Measurements from ENCODE around the gene TRAF2. TPM values are rescaled to one million over a fixed set of nuclear protein-coding genes. Genes with fewer than 3 reads are reported as not detected.

TRAF2 gene
- total RNA-seq, 1 donor from 2014 or later = 7.8 TPM

DNA sequence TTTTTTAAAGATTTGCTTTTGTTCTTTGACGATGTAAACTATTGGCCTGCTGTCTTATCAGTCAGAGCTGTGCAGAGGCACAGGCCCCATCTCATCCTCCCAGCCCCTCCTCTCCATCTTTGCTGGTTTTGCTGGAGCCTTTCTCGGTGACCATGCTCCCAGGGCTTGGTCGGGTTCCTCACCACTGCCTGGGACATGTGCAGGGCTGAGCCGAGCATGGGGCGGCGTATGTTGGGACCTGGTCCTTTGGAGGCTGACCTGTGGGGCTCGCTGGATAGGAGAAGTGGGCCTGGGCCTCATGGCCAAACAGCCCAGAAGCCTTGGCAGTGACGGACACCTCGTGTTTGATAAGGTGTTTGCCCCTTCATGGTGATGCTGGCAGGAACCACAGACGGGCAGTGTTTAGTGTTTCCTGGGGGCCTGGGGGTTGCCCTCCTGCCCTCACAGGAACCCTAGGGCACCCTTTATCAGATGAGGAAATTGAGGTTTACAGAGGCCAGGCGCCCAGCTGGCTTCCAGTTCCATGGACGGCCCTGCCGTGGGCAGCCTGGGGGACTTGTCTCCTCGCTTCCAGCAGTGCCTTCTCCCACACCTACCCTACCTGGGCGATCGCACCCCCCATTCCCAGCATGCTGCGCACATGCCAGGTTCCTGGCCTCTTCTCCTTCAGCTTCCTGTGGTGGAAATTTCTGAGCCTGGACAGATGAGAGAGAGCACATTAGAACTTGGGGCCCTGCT, 27.6 kb downstream of the TRAF2 start:
- DNase-seq = no peak

DNA sequence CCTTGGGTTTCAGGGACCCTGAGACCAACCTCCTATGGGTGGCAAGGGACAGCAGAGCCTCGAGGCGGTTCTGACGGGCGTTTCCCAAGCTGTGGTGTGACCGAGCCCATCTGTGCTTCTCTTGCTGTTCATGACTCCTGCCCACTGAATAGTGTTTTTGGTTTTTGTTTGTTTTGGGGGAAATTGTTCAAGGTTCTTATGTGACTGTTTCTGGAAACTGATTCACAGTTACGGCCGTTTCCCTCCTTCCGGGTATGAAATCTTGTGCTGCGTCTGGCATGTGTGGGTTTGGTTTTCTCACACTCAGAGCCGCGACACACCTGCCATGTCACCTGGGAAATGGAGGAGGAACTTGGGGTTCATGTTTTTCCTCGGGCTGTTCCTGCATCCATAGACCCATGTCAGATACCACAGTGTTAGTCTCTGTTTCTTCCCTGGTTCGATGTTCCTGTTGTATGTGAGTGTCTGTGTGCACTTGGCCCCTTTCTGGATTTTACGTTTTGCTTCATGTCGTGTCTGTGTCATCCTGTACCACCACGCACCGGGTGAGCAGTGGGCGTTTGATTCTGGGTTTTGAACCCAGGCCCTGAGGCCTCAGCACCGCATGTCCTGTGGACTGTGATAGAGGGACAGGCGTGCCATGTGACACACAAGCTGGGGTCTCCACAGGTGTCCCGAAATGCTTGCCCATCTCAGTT, 29.5 kb downstream of the TRAF2 start:
- DNase-seq = no peak

DNA sequence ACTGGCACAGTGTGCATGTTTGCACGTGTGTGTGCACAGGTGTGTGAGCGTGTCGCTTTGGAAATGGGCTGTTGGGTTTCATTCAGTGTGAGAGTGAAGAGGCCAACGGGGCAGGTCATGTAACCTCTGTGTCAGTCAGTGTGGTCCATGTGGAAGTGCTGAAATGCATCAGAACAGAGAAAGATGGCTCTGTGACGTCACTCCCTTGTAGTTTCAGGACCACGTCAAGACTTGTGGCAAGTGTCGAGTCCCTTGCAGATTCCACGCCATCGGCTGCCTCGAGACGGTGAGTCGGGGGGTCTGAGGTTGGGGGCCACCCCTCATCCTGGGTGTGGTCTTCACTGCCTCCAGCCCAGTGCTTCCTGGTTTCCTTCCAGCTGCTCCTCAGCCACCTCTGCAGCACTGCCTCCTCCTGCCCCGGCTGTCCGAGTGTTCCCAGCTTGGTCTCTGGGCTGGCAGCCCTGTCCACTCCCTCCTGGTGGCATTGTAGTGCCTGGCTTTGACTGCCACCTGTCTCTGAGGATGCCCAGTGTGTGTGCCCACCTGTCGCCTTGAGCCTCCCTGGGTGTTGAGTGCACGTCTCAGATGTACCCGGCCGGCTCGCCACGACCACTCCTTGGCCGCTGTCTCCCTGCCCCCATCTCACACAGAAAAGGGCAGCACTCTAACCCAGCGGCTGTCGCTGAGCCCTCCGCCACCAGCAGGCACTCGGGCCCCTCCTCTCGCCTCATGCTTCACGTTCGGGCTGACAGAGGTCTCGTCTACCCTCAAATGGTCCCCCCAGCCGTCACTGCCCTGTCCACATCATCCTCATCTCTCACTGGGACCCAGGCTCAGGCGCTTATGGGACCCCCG, 30.2 kb downstream of the TRAF2 start:
- DNase-seq = no peak

DNA sequence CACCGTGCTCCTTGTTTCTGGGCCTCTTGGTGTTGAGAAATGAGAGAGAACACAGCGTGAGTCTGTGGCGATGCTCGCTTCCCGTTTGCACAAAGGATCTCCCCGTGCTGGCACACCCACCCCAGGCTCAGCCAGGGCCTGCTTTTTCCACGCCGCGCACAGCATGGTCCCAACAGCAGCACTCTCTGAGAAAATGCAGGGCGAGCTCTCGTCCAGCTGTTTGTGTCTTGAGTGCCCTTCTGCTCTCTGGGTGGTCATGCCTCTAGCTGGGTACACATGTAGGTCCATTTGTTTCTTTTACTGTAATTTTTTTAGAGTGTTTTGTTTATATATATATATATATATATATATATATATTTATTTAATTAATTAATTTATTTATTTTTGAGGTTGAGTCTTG, 31.6 kb downstream of the TRAF2 start:
- DNase-seq = no peak

DNA sequence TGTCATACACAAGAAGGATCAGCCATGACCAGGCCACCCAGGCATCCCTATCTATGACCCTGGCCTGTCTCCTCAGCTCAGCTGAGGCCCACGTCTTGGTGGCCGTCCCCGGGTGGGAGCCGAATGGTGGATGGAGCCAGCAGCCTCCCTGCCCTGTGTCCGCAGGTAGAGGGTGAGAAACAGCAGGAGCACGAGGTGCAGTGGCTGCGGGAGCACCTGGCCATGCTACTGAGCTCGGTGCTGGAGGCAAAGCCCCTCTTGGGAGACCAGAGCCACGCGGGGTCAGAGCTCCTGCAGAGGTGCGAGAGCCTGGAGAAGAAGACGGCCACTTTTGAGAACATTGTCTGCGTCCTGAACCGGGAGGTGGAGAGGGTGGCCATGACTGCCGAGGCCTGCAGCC, 33.8 kb downstream of the TRAF2 start:
- no peak for DNase-seq

DNA sequence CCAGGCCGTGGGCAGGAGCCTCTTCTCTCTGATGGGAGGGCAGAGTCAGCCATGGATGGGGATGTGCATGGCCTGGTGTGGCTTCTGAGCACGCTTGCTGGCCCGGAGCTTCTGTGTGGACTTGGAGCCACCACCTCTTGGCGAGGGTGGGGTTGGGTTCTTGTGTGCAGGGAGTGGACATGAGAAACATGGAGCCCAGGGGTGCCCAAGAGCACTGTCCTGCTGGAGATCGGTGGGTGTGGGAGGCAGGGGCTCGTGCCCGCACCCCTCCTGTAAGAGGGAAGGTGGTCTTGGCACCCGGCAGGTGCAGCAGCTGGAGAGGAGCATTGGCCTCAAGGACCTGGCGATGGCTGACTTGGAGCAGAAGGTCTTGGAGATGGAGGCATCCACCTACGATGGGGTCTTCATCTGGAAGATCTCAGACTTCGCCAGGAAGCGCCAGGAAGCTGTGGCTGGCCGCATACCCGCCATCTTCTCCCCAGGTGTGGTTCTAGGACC, 34.5 kb downstream of the TRAF2 start:
- DNase-seq = no peak

DNA sequence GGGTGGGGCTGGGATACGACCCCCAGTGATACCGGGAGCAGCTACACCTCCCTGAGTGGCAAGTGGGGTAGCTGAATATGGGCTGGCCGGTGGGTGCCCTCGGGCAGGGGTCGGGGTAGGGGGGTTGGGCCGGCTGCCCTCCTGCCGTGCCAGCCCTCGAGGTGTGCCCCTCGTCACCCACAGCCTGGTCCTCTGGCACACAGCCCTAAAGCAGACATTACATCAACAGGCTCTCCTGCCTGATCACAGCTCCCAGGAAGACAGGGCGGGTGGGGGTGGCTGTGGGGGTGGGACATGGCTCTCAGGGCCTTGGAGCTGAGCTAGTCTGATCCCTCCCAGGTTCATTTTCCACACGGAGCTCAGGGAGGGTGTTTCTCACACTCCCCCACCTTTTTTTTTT, 35.0 kb downstream of the TRAF2 start:
- DNase-seq = no peak

DNA sequence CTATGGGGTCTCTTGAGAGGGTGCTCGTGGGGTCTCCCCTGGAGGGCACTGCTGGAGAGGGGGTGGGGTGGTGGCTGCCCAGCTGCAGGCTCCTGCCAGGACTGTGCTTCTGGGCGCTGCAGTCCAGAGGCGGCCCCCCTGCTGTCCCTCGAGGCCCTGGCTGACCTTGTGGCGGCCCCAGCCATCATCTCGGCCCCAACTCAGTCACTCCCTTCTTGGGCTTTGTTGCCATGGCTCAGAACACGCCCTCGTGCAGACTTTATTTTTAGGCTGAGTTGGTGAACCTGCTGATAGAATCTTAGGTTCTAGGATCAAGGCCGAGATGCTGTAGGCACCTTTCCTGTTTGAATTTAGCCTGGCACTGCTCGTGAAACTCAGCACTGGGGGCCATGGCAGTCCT, 35.4 kb downstream of the TRAF2 start:
- no peak for DNase-seq

DNA sequence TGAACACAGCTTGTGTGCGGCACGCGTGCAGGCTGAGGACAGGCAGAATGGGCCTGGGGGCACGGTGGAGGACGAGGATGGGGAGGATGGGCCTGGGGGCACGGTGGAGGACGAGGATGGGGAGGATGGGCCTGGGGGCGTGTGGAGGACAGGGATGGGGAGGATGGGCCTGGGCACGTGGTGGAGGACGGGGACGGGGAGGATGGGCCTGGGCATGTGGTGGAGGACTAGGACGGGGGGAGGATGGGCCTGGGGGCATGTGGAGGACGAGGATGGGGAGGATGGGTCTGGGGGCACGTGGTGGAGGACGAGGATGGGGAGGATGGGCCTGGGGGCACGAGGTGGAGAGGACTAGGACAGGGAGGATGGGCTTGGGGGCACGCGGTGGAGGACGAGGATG, 36.2 kb downstream of the TRAF2 start:
- no peak for DNase-seq

DNA sequence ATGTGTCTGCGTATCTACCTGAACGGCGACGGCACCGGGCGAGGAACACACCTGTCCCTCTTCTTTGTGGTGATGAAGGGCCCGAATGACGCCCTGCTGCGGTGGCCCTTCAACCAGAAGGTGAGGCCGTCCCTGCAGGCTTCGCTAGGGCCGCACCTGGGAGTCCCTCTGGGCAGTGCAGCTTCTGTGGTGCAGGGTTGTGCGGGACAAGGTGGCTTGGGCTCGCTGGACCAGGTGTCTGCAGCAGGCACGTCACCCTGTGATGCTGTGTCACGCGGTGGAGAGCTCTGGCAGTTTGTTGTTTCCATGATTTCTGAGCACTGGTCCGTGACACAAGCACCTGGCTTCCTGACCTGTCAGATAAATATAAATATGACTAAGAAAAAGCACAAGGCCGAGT, 37.6 kb downstream of the TRAF2 start:
- no peak for DNase-seq

DNA sequence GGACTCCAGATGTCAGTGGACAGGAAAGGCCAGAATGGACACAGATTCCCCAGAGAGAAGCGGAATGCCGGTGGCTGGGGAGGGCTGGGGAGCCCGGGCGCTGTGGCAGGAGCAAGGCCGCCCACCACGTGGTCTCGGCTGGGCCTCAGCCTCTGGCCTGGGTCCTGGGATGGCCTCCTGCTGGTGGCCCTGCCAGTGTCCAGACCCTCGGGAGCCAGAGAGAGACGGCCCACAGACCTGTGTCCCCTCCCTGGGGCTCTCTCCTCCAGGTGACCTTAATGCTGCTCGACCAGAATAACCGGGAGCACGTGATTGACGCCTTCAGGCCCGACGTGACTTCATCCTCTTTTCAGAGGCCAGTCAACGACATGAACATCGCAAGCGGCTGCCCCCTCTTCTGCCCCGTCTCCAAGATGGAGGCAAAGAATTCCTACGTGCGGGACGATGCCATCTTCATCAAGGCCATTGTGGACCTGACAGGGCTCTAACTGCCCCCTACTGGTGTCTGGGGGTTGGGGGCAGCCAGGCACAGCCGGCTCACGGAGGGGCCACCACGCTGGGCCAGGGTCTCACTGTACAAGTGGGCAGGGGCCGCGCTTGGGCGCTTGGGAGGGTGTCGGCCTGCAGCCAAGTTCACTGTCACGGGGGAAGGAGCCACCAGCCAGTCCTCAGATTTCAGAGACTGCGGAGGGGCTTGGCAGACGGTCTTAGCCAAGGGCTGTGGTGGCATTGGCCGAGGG, 39.3 kb downstream of the TRAF2 start:
- no peak for DNase-seq

DNA sequence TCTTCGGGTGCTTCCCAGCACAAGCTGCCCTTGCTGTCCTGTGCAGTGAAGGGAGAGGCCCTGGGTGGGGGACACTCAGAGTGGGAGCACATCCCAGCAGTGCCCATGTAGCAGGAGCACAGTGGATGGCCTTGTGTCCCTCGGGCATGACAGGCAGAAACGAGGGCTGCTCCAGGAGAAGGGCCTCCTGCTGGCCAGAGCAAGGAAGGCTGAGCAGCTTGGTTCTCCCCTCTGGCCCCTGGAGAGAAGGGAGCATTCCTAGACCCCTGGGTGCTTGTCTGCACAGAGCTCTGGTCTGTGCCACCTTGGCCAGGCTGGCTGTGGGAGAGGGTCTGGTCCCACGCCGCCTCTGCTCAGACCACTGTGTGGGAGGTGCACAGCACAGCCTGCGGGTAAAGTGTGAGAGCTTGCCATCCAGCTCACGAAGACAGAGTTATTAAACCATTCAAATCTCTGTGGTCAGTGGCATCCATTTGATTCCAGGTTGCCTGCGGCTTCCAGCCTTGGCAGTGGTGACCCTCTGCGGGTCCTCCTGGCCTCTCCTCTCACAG, 39.9 kb downstream of the TRAF2 start:
- DNase-seq = no peak

DNA sequence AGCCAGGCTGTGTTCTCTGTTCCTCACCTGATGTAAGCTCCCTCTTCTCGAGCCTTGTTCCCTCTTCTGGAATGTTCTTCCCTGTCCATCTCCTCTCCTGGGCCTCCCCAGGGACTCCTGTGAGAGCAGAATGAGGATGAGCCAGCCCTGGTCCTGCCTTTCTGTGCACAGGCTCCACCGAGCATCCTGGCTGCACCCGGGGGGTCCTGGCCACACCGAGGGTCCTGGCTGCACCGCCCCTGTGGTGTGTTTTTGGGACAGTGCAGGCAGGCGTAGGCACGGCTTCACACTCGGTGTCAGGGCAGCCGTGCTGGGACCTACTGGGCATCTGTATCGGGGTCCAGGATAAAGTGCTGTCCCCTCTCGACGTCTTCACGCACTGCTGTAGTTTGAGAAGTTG, 40.4 kb downstream of the TRAF2 start:
- DNase-seq = no peak

DNA sequence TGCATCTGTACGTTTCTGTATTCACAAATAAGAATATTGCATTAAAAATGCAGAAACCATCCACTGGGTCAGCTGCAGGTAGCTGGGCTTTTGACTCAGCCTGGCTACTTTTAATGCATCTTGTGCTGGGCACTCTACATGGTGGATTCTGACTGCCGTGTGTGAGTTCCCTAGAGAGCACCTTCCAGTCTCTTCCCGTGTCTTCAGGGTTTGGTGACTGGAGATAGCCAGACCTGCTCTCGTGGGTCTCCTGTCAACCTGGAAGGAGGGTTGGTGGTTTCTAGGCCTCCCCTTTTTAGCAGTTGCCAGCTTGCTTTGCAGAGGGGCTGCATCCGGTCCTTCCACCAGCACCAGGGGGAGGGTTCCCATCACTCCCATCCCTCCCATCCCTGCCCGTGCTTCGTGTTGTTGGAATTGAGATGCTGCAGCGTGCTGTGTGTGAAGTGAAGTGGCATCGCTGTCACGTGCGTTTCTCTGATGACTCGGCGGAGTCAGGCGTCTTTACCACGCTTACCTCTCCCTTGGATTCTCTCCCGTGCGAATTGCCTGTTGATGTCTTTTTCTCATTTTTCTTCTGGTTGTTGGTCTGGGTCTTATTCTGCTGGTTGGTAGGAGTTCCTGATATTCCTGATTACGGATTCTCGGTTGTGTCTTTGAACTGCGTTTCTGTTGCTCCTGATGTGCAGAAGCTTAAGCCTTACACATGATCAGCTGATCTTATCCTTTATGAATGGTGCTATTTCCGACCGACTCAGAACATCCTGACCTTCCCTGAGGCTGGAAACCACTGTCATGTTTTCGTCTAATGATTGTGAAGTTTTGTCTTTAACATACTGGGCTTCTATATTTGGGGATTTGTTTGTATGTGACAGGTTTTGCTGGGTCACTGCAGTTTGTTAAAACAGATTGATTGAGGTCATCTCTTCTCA, 41.3 kb downstream of the TRAF2 start:
- DNase-seq = no peak

DNA sequence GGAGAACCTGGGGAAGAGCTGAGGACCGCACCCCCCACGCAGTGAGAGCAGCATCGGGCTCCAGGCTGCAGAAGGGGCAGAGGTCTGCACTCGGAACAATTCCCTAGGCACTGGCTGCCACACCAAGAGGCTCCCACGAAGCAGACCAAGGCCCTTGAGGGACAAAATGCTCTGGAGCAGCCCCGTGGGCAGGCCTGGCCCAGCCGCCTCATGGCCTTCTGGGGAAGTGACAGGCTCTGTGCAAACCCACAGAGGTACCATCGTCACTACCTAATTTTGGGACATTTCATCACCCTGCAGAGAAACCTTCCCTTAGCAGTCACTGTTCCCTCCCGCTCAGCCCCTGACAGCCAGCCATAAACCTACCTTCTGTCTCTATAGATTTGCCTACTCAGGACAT, 42.3 kb downstream of the TRAF2 start:
- DNase-seq = no peak

DNA sequence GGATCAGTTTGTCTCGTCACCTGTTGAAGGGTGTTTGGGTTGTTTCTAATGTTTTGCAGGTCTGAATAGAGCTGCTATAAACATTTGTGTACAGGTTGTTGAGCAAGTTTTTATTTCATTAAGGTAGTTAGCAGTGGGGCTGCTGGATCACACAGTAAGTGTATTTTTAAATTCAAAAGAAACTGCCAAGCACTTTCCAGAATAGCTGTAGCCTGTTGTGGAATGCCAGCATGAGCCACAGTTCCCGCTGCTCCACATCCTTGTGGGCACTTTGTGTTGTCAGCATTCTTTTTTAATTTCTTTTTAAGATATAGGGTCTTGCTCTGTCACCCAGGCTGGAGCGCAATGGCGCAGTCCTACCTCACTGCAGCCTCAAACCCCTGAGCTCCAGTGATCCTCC, 43.7 kb downstream of the TRAF2 start:
- DNase-seq = no peak

DNA sequence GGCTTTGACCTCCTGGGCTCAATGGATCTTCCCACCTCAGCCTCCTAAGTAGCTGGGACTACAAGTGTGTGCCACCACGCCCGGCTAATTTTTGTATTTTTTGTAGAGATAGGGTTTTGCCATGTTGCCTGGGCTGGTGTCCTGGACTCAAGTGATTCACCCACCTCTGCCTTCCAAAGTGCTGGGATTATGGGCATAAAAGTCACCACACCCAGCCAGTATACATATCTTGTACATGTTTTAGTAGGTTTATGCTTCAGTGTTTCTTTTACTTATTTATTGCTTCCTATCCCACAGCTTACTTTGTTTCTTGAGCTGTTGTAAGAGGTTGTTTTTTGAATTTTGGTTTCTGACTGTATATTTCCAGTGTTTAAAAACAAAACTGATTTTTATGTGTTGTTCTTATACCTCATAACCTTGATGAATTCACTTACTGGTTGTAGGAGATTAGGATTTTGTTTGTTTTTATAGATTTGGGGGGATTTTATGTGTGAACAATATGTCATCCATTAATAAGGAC, 45.4 kb downstream of the TRAF2 start:
- DNase-seq = no peak

DNA sequence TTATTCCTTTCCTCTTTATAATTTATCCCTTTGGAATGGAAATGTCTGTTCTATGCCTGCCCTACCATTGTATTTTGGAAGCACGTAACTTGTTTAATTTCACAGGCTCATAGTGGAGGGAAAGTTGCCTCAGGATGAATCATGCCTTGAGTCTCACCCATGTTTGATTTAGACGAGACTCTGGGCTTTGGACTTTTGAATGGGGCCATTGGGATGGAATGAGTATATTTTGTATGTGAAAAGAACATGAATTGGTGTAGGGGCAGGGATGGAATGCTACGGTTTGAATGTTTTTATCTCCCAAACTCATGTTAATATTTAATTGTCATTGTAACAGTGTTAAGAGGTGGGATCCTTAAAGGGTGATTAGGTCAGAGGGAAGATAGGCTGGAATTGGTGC, 48.0 kb downstream of the TRAF2 start:
- no peak for DNase-seq

DNA sequence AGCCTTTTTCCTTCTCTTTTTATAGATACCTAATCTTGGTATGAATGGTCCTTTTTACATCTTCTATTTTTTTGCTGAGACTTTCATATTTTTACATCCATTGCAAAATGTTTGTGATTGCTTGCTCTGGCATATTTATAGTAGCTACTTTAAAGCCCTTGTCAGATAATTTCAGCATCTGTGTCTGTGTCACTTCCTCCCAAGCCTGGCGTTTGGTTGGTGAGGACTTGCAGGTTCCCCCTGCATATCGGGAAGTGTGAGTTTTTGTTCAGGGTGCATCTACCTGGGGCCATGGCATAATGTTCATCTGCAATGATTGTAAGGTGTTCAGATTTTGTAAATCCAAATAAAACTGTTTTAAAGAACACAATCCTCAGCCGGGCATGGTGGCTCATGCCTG, 49.3 kb downstream of the TRAF2 start:
- no peak for DNase-seq

DNA sequence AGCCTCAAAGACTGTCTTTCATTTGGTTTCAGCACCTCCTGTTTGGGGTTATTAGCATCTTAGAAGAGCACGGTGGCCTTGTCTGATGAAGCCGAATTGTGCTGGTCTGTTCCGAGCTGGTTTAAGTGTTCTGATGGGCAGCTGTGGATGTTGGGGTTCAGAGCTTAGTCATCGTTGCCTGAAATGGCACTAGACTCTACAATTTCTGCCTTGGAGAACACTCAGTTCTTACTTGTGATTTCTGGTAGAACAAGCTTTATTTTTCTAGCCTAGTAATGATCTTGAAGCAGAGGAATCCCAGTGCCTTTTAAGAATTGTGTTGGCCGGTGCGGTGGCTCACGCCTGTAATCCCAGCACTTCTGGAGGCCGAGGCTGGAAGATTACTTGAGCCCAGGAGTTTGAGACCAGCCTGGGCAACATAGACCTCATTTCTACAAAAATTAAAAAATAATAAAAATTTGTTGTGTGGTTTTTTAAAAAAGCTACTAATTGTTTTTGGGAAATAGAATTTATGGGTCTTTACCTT, 50.4 kb downstream of the TRAF2 start:
- no peak for DNase-seq
